Subcutaneous adipose tissue (tissue), 4 donors: Measurements from ENCODE around the gene SPOCK2. TPM values are rescaled to one million over a fixed set of nuclear protein-coding genes. Genes with fewer than 3 reads are reported as not detected.

Source experiments
- total RNA-seq, 4 donors: library from RNA; depleted of rRNA; stranded (reverse); fragments of >200 nt; gene quantifications; one replicate each; pipeline ENCODE4 v1.1.0, GENCODE V29; 2016
- TF ChIP-seq, protein P1 (sequence below): fragments of 450-650 bp; IDR thresholded peaks from one replicate; pipeline ENCODE4 v1.5.1; 2016; ENCODE audit warnings: low read depth, mild to moderate bottlenecking, control low read depth, antibody characterized with exemption, moderate library complexity

Gene SPOCK2
- total RNA-seq, 4 donors from 2014 or later, result 2.6 to 6.0 (median 3.8) TPM

DNA sequence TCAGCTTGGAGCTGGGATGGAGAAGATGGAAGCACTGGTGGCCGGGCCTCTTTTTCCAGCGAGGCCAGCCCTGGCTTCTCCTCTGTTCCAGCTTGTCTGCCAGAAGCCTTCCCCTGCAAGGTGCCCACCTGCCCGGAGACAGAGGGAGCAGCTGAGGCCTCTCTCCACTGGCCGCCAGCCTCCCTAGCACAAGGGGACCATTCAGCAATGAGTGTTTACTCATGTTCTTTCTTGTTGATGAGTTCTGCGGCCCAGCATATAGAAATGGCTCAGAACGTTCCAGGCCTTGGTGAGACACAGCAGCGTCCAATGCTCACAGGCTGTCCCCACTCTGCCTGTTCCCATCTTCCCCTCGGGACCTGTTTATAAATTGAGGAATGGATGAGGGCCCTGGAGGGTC, 76.9 kb downstream of the SPOCK2 start:
- TF ChIP-seq, protein P1, sequence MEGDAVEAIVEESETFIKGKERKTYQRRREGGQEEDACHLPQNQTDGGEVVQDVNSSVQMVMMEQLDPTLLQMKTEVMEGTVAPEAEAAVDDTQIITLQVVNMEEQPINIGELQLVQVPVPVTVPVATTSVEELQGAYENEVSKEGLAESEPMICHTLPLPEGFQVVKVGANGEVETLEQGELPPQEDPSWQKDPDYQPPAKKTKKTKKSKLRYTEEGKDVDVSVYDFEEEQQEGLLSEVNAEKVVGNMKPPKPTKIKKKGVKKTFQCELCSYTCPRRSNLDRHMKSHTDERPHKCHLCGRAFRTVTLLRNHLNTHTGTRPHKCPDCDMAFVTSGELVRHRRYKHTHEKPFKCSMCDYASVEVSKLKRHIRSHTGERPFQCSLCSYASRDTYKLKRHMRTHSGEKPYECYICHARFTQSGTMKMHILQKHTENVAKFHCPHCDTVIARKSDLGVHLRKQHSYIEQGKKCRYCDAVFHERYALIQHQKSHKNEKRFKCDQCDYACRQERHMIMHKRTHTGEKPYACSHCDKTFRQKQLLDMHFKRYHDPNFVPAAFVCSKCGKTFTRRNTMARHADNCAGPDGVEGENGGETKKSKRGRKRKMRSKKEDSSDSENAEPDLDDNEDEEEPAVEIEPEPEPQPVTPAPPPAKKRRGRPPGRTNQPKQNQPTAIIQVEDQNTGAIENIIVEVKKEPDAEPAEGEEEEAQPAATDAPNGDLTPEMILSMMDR, result no peak

DNA sequence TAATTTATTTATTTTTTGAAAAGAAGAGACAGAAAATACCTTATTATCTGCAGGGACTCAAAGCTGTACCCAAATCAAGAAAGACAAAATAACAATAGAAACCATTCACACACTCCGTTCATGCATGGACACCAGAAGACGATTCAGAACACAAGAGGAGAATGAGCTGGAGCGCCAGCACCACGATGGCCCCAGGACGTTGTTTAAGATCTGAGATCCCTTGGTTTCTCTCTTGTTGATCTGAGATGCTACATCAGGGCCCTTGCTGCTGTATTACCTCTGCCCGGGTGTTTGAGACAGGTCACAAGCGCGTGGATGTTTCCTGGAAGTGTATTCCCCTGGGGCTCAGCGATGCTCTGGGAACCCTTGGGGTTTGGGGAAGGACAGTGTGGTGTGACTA, 77.3 kb downstream of the SPOCK2 start:
- TF ChIP-seq, protein P1, result no peak

DNA sequence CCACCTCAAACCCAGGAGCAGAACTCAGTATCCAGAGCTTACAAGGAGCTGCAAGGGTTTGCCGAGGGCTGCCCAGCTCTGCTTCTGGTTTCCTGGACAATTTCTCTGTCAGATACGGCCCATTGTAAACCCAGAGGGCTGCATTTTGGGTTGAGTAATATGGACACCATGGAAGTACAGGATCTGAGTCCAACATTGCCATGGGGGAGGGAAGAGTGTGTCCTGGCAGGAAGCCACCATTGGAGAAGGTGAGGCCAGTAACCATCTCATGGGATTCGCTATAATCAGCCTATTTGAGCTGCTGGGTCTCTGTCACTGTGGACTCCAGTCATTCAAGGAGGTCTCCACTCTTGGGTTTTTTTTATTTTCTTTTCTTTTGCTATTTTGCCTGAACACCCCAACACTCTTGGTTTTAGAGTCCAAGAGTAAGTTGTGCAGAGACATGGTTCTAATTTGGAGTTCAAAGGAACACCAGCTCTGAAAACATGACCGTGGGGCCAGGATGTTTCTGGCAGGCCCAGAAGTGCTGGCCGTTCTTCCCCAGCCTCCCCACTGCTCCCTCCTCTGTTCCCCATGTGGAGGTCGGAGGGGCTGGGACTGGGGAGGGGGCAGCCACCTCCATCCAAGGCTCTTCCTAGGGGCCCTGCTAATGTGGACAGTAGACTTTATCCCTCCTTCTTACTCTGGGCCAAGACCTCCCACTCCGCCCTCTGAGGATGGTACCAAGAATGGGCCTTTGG, 77.9 kb downstream of the SPOCK2 start:
- TF ChIP-seq, protein P1, result no peak

DNA sequence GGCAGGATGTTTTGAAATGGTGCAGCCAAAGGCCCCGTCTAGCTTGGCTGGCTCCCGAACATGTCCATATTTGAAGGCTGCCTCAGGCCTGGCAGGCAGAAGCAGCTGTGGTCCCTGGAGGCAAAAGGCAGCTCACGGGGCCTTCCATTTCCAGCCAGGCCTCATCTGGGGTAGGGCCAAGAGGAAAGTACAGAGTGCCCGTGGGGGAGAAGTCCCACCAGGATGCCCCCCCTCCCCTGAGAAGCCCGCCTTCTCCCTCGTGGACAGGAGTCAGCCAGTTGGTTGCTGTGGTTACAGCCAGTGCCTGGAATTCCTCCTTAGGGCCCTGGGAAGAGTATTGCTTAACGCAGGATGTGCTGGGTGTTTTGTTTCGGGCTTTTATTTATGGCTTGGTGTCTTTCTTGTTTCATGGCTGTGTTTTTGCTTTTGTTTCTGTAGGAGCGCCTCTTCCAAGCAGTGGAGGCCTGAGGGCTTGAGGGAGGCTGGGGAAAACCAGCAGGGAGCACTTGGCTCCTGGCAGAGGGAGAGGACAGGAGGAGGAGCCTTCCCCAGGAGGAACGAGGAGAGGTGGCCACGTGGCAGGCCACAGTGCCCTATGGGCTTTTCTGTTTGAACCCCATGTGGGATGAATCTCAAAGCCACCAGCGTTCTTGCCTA, 78.8 kb downstream of the SPOCK2 start:
- TF ChIP-seq, protein P1, result no peak

DNA sequence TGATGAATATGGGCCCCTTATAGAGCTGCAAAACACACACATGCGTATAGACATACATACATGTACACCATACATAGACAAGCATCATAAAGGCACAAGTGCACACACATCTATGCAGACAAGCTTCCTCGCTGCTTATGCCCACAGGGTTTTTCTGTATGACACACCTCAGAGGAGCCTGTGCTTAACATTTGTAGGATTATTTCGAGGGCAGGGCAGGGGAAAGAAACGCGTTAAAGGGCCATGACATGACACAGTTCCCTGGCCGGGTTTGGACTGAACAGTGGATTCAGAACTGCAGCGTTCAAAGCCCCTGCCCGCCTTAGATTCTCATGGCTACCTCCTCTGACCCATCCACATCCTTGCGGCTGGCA, 79.3 kb downstream of the SPOCK2 start:
- TF ChIP-seq, protein P1, result no peak

Other genes starting within 250 kb of the SPOCK2 start
- gene PSAP, start 237.3 kb downstream of the SPOCK2 start, total RNA-seq, result 1,000 to 10,000 TPM in 2 of 4 donors, 100 to 1,000 TPM in 2; 851 to 2,903 (median 1,278) TPM
- 10 to 100 TPM; 11.2 to 26.3 (median 17.9) TPM for gene CHST3, start 124.2 kb downstream of the SPOCK2 start, total RNA-seq
- gene ANAPC16, start 127.5 kb upstream of the SPOCK2 start, total RNA-seq, result 100 to 1,000 TPM in 3 of 4 donors, 10 to 100 TPM in 1; 80.4 to 130 (median 110) TPM
- 10 to 100 TPM; 26.8 to 37.7 (median 34.9) TPM for gene ASCC1, start 127.7 kb upstream of the SPOCK2 start, total RNA-seq
- gene DDIT4, start 185.4 kb upstream of the SPOCK2 start, total RNA-seq, result 100 to 1,000 TPM; 300 to 414 (median 333) TPM